ENCODE results near the gene GALNT10. TPM values are rescaled to one million over a fixed set of nuclear protein-coding genes. Genes with fewer than 3 reads are reported as not detected.

GALNT10 gene
- total and polyA plus RNA-seq, 2 of the 8 experiments (the other 6 are each of a cell fraction or from before 2014, with no cell fraction given) = 4.6 to 15.5 TPM

- FAIRE-seq = no peak
- H3K4ac ChIP-seq (replicated peaks; ENCODE audit: insufficient read length, low read depth, low read length) = no peak overlapping the region
- no peaks in the 10 kb centered on the region for H3K27me3 ChIP-seq (replicated peaks in 1 of 4; ENCODE audit: control insufficient read depth in 3 of 4, extremely low read depth in 1 of 4, insufficient read depth in 3 of 4, low read length in 3 of 4)
- TF ChIP-seq RNF2 (IDR thresholded peaks at IDR 0.05; ENCODE audit: borderline replicate concordance, low read depth, low read length, missing control alignments, poor library complexity, severe bottlenecking) = no peak
- TF ChIP-seq BACH1 (IDR thresholded peaks at IDR 0.05; ENCODE audit: low read length) = no peak
- TF ChIP-seq EGR1 (IDR thresholded peaks at IDR 0.05; ENCODE audit: borderline replicate concordance, low read depth, low read length) = no peak
- TF ChIP-seq CHD2 (IDR thresholded peaks at IDR 0.05; ENCODE audit: low read length) = no peak
- no peak for TF ChIP-seq USF2 (IDR thresholded peaks at IDR 0.05; ENCODE audit: low read length)
- no peak for TF ChIP-seq EZH2 (IDR thresholded peaks at IDR 0.05; ENCODE audit: low read depth, low read length, severe bottlenecking)
- no peak for TF ChIP-seq KDM5A (IDR thresholded peaks at IDR 0.05; ENCODE audit: low read length)
- TF ChIP-seq CTCF (IDR thresholded peaks at IDR 0.05; ENCODE audit: control extremely low read depth in 1 of 3, insufficient read depth in 1 of 3, low read depth in 1 of 3, low read length in 3 of 3) = no peak
- no peak for TF ChIP-seq POLR2A (IDR thresholded peaks at IDR 0.05; ENCODE audit: control extremely low read depth in 1 of 2, low read depth in 2 of 2, low read length in 2 of 2)
- no peak for TF ChIP-seq TEAD4 (IDR thresholded peaks at IDR 0.05; ENCODE audit: low read depth, low read length)
Observed at GRCh38 chr5:154422298-154422697, 231.8 kb downstream of the GALNT10 start.

More at GRCh38 chr5:154422298-154422697, 231.8 kb downstream of the GALNT10 start:
- H2BK12ac ChIP-seq (ENCODE audit: low read depth, low read length) = no peak overlapping the region
- no peak overlapping the region for H4K8ac ChIP-seq (ENCODE audit: extremely low read depth, insufficient read depth, low read length)
- H3K56ac ChIP-seq (replicated peaks; ENCODE audit: insufficient read length, low read depth, low read length) = no peak overlapping the region
- no peak overlapping the region for H2AFZ ChIP-seq (ENCODE audit: low read length)
- H3K27ac ChIP-seq (ENCODE audit: low read depth, low read length) = no peak overlapping the region
- no peaks in the 10 kb centered on the region for H3K79me1 ChIP-seq (ENCODE audit: low read depth, low read length)
- no peak overlapping the region for H2BK20ac ChIP-seq (ENCODE audit: low read length)
- H2BK15ac ChIP-seq (ENCODE audit: low read length) = no peak overlapping the region
- peaks cover 0 to 4% (median 0%) of the 10 kb centered on the region in 4 experiments; a peak in 1 of 7 replicates for H3K4me1 ChIP-seq (replicated peaks in 1 of 4; ENCODE audit: control insufficient read depth in 3 of 4, insufficient read depth in 4 of 4, low read length in 3 of 4)
- ChIA-PET CTCF (ENCODE audit: partially characterized antibody) (interaction anchor here (0.7 to 5.3 kb wide), 42 partner anchors 8 to 447 kb away, joined by 3 to 42 read pairs (median 6); no protein-coding TSS in a partner anchor), POLR2A (ENCODE audit: partially characterized antibody) (interaction anchor here (1.0 to 1.3 kb wide), 2 partner anchors 9 to 99 kb away, joined by 3 read pairs; no protein-coding TSS in a partner anchor)
- no peaks in the 10 kb centered on the region for H3K36me3 ChIP-seq (ENCODE audit: control insufficient read depth in 2 of 4, insufficient read depth in 4 of 4, low read length in 3 of 4)
- no peak for DNase-seq (ENCODE audit: low read depth in 1 of 2, low spot score in 2 of 2)
- no peak overlapping the region for H2BK5ac ChIP-seq (ENCODE audit: low read depth, low read length)
- 0 out of 2 replicates have a peak, but pooled peaks cover 2% of the 10 kb centered on the region for H3K23me2 ChIP-seq (ENCODE audit: low read depth, low read length)
- no peaks in the 10 kb centered on the region for H4K20me1 ChIP-seq (replicated peaks in 1 of 2; ENCODE audit: control insufficient read depth in 1 of 2, insufficient read depth in 2 of 2, low read length in 2 of 2)
- no peaks in the 10 kb centered on the region for H3K9me3 ChIP-seq (ENCODE audit: insufficient read depth in 2 of 2, low read depth in 1 of 2, low read length in 1 of 2)
- H2BK120ac ChIP-seq (replicated peaks; ENCODE audit: low read depth, low read length) = no peak overlapping the region
- H3K23ac ChIP-seq (ENCODE audit: insufficient read length) = no peak overlapping the region
- H2AK5ac ChIP-seq (ENCODE audit: low read depth, low read length) = no peak overlapping the region
- H3K18ac ChIP-seq (ENCODE audit: extremely low read depth, low read length) = no peak overlapping the region
- H3K9ac ChIP-seq (replicated peaks in 1 of 4; ENCODE audit: extremely low read depth in 1 of 4, low read depth in 3 of 4, low read length in 3 of 4) = no peak overlapping the region
- no peak overlapping the region for H3K14ac ChIP-seq (ENCODE audit: insufficient read length)
- H3K4me2 ChIP-seq (ENCODE audit: insufficient read depth in 1 of 2, low read depth in 2 of 2, low read length in 2 of 2) = no peak overlapping the region
- no peak overlapping the region for H3K4me3 ChIP-seq (ENCODE audit: extremely low read depth in 1 of 4, insufficient read depth in 2 of 4, low read depth in 3 of 4, low read length in 4 of 4)
- no peak overlapping the region for H4K91ac ChIP-seq (replicated peaks; ENCODE audit: insufficient read length, low read length)
- WGBS, 2 experiments (ENCODE audit: extremely low coverage in 1 of 2, insufficient coverage in 1 of 2, insufficient read length in 1 of 2, insufficient replicate concordance in 2 of 2, low coverage in 1 of 2, low lambda C conversion rate in 2 of 2, missing lambda C conversion rate in 1 of 2) = 93% methylated on average over 2 of the region's 2 CpGs; no CpG with 5 or more reads in 1 of the 2 experiments
- no peaks in the 10 kb centered on the region for H3K79me2 ChIP-seq (ENCODE audit: control insufficient read depth in 1 of 2, insufficient read depth in 2 of 2, low read length in 2 of 2)
- peak overlapping the region; percentile 49 for H4K5ac ChIP-seq (ENCODE audit: insufficient read length, low read depth, low read length)
